HCT116 (cell line): ENCODE measurements around the gene KRTAP1-3. TPM values are rescaled to one million over a fixed set of nuclear protein-coding genes. Genes with fewer than 3 reads are reported as not detected.
"Not testable (repeated sequence)": the region's sequence is repeated elsewhere in the genome, so short reads cannot be mapped to it uniquely, and the experiment has no call there.

Experiments used
- ATAC-seq: fragments of 200-7000 bp; cut with Tn5 transposase; 2 replicates; pipeline ENCODE4 v1.9.1; 2020; ENCODE audit warnings: mild to moderate bottlenecking, moderate library complexity
- BruUV-seq: library from RNA; stranded (reverse); fragments of 400-500 nt; replicated peaks from 2 replicates; lab custom pipeline; 2021; lab: Mats Ljungman, UMichigan
- CTCF ChIA-PET: fragments of 300-600 bp; sonication (Branson Sonifier 250); formaldehyde crosslinking; loops from one replicate; lab custom pipeline; 2021; ENCODE audit warnings: antibody characterized with exemption; lab: Charles Lee
- POLR2A ChIA-PET: fragments of 300-600, 350-600 bp; sonication (Branson Sonifier 250); formaldehyde crosslinking; loops from one replicate; lab custom pipeline; 2021; ENCODE audit warnings: antibody characterized with exemption; lab: Charles Lee
- RAD21 ChIA-PET, 2 experiments: fragments of 300-600 bp; sonication (Branson Sonifier 250); formaldehyde crosslinking; loops; one replicate each; lab custom pipeline; 2023; ENCODE audit warnings: low total read pairs in 2 of 2; ENCODE audit not compliant: uncharacterized antibody in 2 of 2, unreplicated experiment in 2 of 2, low non-redundant PET in 1 of 2; lab: Charles Lee
- DNase-seq: peaks from one replicate; pipeline ENCODE4 v3.0.0-alpha.2; 2010; ENCODE audit warnings: low read depth, low spot score
- H2AFZ ChIP-seq: fragments of 200-600 bp; shearing (Covaris generic), sonication (generic); 2 replicates; pipeline ENCODE4 v1.6.1; 2017; ENCODE audit warnings: low read depth, mixed run types, mixed read lengths, antibody characterized with exemption, low read length; ENCODE audit not compliant: poor library complexity, severe bottlenecking
- H3K27ac ChIP-seq: 2 replicates; pipeline ENCODE4 v1.5.1; 2012; ENCODE audit warnings: low read depth, low read length
- H3K27me3 ChIP-seq: fragments of 200-600 bp; sonication (generic); 2 replicates; pipeline ENCODE4 v1.6.1; 2016; ENCODE audit warnings: mixed run types, low read length, mixed read lengths; ENCODE audit not compliant: insufficient read depth
- H3K36me3 ChIP-seq, 2 experiments: fragments of 200-500 bp in 1 of 2; fragments of 200-600 bp in 1 of 2; sonication (Bioruptor generic) in 1 of 2; sonication (generic) in 1 of 2; 2 replicates each; pipeline versions ENCODE4 v1.5.1 to v1.6.1; 2014 to 2016; ENCODE audit warnings: low read length in 2 of 2, inconsistent platforms in 1 of 2, mixed read lengths in 1 of 2, mixed run types in 1 of 2; ENCODE audit not compliant: insufficient read depth in 2 of 2, control insufficient read depth in 1 of 2
- H3K4me1 ChIP-seq, 2 experiments: fragments of 200-600 bp in 1 of 2; sonication (generic) in 1 of 2; 2 replicates each; pipeline versions ENCODE4 v1.5.1 to v1.6.1; 2012 to 2017; ENCODE audit warnings: low read length in 2 of 2, inconsistent platforms in 1 of 2, mild to moderate bottlenecking in 1 of 2, mixed read lengths in 1 of 2, mixed run types in 1 of 2, moderate library complexity in 1 of 2; ENCODE audit not compliant: insufficient read depth in 2 of 2, control insufficient read depth in 1 of 2
- H3K4me2 ChIP-seq: fragments of 200-600 bp; sonication (generic); 2 replicates; pipeline ENCODE4 v1.6.1; 2017; ENCODE audit warnings: mixed run types, low read length, mixed read lengths
- H3K4me3 ChIP-seq, 2 experiments: fragments of 200-600 bp in 1 of 2; sonication (generic) in 1 of 2; replicated peaks in 1 of 2; 2 replicates each; pipeline ENCODE4 v1.5.1; 2011 to 2016; ENCODE audit warnings: low read length in 2 of 2, control low read depth in 1 of 2, low read depth in 1 of 2, mild to moderate bottlenecking in 1 of 2, mixed read lengths in 1 of 2, mixed run types in 1 of 2
- H3K79me2 ChIP-seq: fragments of 200-600 bp; sonication (generic); 2 replicates; pipeline ENCODE4 v1.6.1; 2017; ENCODE audit warnings: mild to moderate bottlenecking, mixed run types, low read length, moderate library complexity, mixed read lengths; ENCODE audit not compliant: insufficient read depth
- H3K9ac ChIP-seq: fragments of 200-600 bp; sonication (generic); 2 replicates; pipeline ENCODE4 v1.6.1; 2016; ENCODE audit warnings: low read length, mixed read lengths
- H3K9me2 ChIP-seq: fragments of 200-600 bp; sonication (generic), shearing (Covaris generic); 2 replicates; pipeline ENCODE4 v1.6.1; 2017; ENCODE audit warnings: mixed run types, mild to moderate bottlenecking, moderate library complexity; ENCODE audit not compliant: insufficient read depth
- H3K9me3 ChIP-seq, 2 experiments: fragments of 200-500 bp in 1 of 2; fragments of 200-600 bp in 1 of 2; sonication (Bioruptor generic) in 1 of 2; sonication (generic) in 1 of 2; 2 replicates each; pipeline ENCODE4 v1.6.1; 2014 to 2017; ENCODE audit warnings: low read length in 2 of 2, mixed read lengths in 2 of 2, inconsistent platforms in 1 of 2, low read depth in 1 of 2, mild to moderate bottlenecking in 1 of 2, mixed run types in 1 of 2, moderate library complexity in 1 of 2; ENCODE audit not compliant: control insufficient read depth in 1 of 2, insufficient read depth in 1 of 2
- H4K20me1 ChIP-seq: fragments of 200-600 bp; sonication (generic), shearing (Covaris generic); 2 replicates; pipeline ENCODE4 v1.6.1; 2017; ENCODE audit warnings: mixed run types, mild to moderate bottlenecking, moderate library complexity; ENCODE audit not compliant: insufficient read depth
- RAD21 ChIP-seq: IDR thresholded peaks from 2 replicates; pipeline ENCODE4 v1.6.1; 2012; ENCODE audit warnings: low read depth, mild to moderate bottlenecking
- REST ChIP-seq: IDR thresholded peaks from 2 replicates; pipeline ENCODE4 v1.6.1; 2012; ENCODE audit warnings: low read depth
- SP1 ChIP-seq: IDR thresholded peaks from 2 replicates; pipeline ENCODE4 v1.6.1; 2012; ENCODE audit warnings: low read depth
- intact Hi-C: fragments of 100-400 bp; cut with micrococcal nuclease; formaldehyde crosslinking; loops from 2 replicates; pipeline ENCODE4 v1.10.0; 2022
- total RNA-seq: library from RNA; stranded (reverse); gene quantifications from one replicate; pipeline ENCODE4 v1.2.1, GENCODE V29; 2021; ENCODE audit not compliant: unreplicated experiment

Gene KRTAP1-3
- total RNA-seq, 1 experiment from 2014 or later = not detected

GRCh38 chr17:41040783-41041571, 6.3 kb upstream of the KRTAP1-3 start, which contains the start of gene KRTAP1-1:
Gene KRTAP1-1, minus strand, starts transcription at chr17:41041450. Its CDS starts 53 bp downstream, at chr17:41041397.
- DNase-seq, H4K20me1 ChIP-seq, H3K9ac ChIP-seq, H3K9me2 ChIP-seq, H3K4me3 ChIP-seq, H3K27me3 ChIP-seq, H3K4me2 ChIP-seq, H3K79me2 ChIP-seq, H3K27ac ChIP-seq, POLR2A ChIA-PET, CTCF ChIA-PET, BruUV-seq: not testable (repeated sequence)
- H3K36me3 ChIP-seq = peaks cover 0 to 11% of the 10 kb centered on the region in 2 experiments; a peak in 1 of 4 replicates
- peaks cover 15 to 16% of the 10 kb centered on the region in 2 experiments; a peak in 2 of 4 replicates for H3K4me1 ChIP-seq
- peaks cover 0 to 12% of the 10 kb centered on the region in 2 experiments; a peak in 1 of 4 replicates for H3K9me3 ChIP-seq
- H2AFZ ChIP-seq = peak within 1 kb of the TSS; percentile 35
- peak; percentile 17; the same call in 1 of the 2 replicates for TF ChIP-seq RAD21
- TF ChIP-seq, all 23 proteins: peak for 1; not testable (repeated sequence) for 22
- RAD21 ChIA-PET, ATAC-seq, intact Hi-C loops: not testable (repeated sequence)

GRCh38 chr17:41037853-41038350, 3.2 kb upstream of the KRTAP1-3 start:
- POLR2A ChIA-PET = no interaction called here
- no peak for DNase-seq

More at GRCh38 chr17:41037853-41038350, 3.2 kb upstream of the KRTAP1-3 start:
- Histone ChIP-seq H3K27ac (no peak overlapping the region), H3K79me2 (no peaks in the 10 kb centered on the region), H3K4me1 (peaks cover 15 to 18% of the 10 kb centered on the region in 2 experiments; a peak in 2 of 4 replicates), H4K20me1 (no peaks in the 10 kb centered on the region), H3K4me3 (no peak overlapping the region), H2AFZ (no peak overlapping the region), H3K4me2 (no peak overlapping the region), H3K27me3 (no peaks in the 10 kb centered on the region), H3K36me3 (peaks cover 0 to 5% of the 10 kb centered on the region in 2 experiments; a peak in 1 of 4 replicates), H3K9me3 (0 out of 4 replicates have a peak, but pooled peaks cover 0 to 12% of the 10 kb centered on the region in 2 experiments), H3K9me2 (no peaks in the 10 kb centered on the region), H3K9ac (no peak overlapping the region)
- ChIA-PET RAD21 (no interaction called here), CTCF (no interaction called here)
- TF ChIP-seq SP1 (no peak), REST (no peak)
- no TSS peak for BruUV-seq
- intact Hi-C loops = no loop called here
- ATAC-seq = no peak
